ENCODE data around the gene DDR1.
A peak's percentile ranks its signal among the peaks of the same experiment; 100 is the strongest.
"Not testable (repeated sequence)": the region's sequence is repeated elsewhere in the genome, so short reads cannot be mapped to it uniquely, and the experiment has no call there.

DDR1 gene

DNA sequence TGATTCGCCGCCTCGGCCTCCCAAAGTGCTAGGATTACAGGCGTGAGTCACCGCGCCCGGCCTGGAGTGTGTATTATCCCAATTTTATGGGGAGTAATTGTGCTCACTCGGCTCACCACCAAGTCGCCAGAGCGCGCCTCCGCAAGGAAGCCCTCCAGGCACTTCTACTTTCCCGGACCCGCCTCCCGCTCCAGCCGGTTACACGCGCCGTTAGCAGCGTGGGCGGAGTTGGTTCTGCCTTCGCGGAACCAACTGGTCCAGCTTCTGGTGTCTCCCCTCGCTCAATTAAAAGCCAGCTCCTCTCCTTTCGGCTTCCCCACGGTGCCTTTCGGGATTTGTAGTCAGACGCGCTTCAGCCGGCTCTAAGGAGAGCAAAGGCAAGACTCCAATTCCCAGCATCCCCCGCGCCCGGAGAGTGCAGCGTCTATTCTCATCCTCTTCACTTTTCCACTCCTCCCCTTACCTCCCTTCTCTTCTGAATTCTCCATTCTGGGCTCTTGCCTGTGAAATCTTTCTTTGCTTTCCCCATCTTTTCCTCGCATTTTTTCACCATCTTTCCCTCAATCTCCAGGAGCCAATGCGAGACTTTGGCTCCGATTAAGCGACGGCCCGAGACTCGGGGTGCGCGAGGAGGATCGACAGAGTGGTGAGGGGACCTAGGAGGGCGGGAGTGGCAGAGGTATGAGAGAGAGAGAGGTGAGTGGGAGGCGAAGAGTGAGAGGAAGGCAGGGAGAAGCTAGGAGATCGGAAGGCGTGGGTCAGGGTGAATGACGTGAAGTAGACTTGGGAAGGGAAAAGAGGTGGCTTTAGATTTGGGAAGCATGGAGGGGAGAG, 23.7 kb downstream of the DDR1 start, which contains the start of gene GTF2H4:
Gene GTF2H4 (plus strand): TSS at position 450 of the 834 bp plus-strand sequence.
- Mint-ChIP-seq H3K27me3 (no peaks in the 10 kb centered on the region), H3K4me3 (peak within 1 kb of the TSS; percentile 100), H3K4me1 (ENCODE audit: low read depth) (peaks cover 26% of the 10 kb centered on the region), H3K36me3 (peaks cover 6% of the 10 kb centered on the region), H3K27ac (peak within 1 kb of the TSS; percentile 92), H3K9me3 (ENCODE audit: low read depth) (no peaks in the 10 kb centered on the region)

DNA sequence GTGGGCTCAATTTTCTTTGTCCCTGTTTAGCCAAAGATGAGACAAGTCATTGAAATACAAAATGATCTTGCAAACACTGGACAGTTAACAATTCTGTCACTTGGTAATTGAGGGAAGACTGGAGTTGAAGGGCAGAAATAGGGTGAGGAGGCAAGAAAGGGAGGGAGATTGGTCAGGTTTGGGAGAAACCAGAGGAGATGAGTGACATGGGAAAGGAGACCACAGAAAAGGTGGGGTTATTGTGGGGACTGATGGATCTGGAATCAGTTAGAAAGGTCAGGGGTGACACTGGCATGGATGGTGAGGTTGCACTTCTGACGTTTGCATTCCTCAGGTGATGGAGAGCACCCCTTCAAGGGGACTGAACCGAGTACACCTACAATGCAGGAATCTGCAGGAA, 24.4 kb downstream of the DDR1 start:
- H3K9me3 Mint-ChIP-seq (ENCODE audit: low read depth), result no peaks in the 10 kb centered on the region
- peak overlapping the region; percentile 92 for H3K27ac Mint-ChIP-seq
- H3K4me1 Mint-ChIP-seq (ENCODE audit: low read depth), result peaks cover 33% of the 10 kb centered on the region
- no peaks in the 10 kb centered on the region for H3K27me3 Mint-ChIP-seq
- peak overlapping the region; percentile 100 for H3K4me3 Mint-ChIP-seq
- peaks cover 6% of the 10 kb centered on the region for H3K36me3 Mint-ChIP-seq

DNA sequence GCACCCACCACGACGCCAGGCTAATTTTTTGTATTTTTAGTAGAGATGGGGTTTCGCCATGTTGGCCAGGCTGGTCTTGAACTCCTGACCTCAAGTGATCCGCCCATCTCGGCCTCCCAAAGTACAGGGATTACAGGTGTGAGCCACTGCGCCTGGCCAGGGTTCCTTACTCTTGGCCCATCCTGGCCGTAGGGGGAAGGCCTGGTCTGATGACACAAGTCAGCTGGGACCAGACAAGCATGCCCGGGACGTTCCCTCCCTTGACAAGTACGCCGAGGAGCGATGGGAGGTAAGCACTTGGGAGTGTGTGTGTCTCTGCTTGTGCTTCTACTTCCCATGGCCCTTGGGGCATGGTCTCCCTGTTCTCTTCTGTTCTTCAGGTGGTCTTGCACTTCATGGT, 26.2 kb downstream of the DDR1 start:
- not testable (repeated sequence) for H3K4me3 Mint-ChIP-seq; H3K27me3 Mint-ChIP-seq; H3K9me3 Mint-ChIP-seq (ENCODE audit: low read depth); H3K36me3 Mint-ChIP-seq; H3K27ac Mint-ChIP-seq
- peaks cover 44% of the 10 kb centered on the region for H3K4me1 Mint-ChIP-seq (ENCODE audit: low read depth)

DNA sequence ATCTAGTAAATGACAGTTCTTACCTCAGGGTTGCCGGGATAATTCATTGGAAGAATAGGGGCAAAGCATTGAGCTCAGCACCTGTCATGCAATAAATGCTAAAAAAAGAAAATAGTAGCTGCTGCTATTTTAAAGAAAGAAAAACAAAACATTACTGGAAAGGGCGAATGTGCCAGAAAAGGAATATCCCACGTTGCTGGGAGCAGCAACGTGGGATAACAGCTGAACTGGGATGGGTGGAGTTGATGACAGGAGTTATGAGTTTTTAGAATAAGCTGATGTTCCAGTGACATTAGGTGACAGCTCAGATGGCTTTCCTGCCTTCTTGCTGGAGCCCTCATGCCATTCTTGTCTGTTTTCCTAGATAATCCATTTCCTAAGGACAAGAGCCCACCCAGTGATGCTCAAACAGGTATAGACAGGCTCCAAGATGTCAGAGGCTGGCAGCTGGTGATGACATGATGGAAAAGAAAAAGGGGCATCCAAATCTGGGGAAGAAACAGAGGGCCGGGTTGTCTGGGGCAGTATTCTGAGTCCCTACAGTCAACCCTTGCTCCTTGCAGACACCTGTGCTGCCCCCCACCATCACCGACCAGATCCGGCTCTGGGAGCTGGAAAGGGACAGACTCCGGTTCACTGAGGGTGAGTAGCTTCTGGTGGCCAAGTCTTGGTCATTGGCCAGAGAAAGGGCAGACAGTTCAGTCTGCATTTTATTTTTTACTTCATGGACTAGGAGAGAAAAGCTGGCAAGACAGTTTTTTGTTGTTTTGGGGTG, 28.6 kb downstream of the DDR1 start:
- no peaks in the 10 kb centered on the region for H3K27me3 Mint-ChIP-seq
- H3K27ac Mint-ChIP-seq, result peak overlapping the region; percentile 22
- peak overlapping the region; percentile 95 for H3K4me3 Mint-ChIP-seq
- peaks cover 49% of the 10 kb centered on the region for H3K4me1 Mint-ChIP-seq (ENCODE audit: low read depth)
- H3K36me3 Mint-ChIP-seq, result peaks cover 16% of the 10 kb centered on the region
- H3K9me3 Mint-ChIP-seq (ENCODE audit: low read depth), result no peaks in the 10 kb centered on the region

DNA sequence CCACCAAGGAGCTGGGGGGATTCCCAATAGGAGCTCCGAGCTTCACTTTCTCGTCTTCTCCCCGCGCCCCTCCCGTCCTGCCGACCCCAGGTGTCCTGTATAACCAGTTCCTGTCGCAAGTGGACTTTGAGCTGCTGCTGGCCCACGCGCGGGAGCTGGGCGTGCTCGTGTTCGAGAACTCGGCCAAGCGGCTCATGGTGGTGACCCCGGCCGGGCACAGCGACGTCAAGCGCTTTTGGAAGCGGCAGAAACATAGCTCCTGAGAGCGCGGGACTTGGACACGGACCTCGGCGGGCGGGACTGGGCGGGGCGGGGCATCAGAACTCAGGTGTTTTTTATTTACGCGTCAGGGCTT, 29.4 kb downstream of the DDR1 start:
- Mint-ChIP-seq H3K27ac (no peak overlapping the region), H3K4me1 (ENCODE audit: low read depth) (peaks cover 41% of the 10 kb centered on the region), H3K9me3 (ENCODE audit: low read depth) (no peaks in the 10 kb centered on the region), H3K4me3 (peak overlapping the region; percentile 95), H3K36me3 (peaks cover 16% of the 10 kb centered on the region), H3K27me3 (no peaks in the 10 kb centered on the region)

DNA sequence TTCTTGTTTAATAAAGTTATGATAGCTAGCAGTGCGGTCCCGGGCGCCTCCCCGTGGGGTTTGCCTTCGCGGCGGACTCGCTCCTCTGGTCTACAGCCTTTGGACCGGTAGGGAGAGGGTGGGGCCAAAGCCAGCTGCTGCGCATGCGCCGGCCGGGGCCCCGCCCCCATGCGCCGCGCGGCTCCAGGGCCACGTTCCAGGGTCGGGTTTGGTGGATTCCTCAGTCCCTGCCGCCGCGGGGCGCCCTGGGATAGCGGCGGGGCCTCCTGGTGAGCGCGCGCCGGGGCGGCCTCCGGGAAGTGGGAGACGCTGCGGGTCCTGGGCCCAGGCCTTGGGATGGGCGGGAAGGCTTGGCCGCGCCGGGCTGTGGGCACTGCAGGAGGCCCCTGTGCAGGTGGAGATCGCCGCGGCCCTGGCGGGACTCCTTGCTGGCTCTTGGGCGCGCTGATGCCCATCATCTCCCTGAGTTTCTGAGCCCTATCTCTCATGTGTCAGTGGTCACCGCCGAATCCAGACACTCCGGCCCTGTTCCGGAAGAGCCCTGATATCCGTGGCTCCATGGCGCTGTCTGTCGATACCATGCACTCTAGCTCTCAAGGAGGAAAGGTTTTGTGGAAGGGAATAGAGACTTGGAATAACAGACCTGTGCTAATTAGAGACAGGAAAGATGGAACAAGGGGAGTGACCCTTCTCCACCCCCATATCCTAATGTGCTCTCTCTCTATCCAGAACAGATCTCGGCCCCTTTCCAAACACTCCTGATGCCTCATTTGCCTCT, 29.9 kb downstream of the DDR1 start, which contains the start of gene VARS2:
Gene VARS2 (plus strand): TSS at position 163 of the 778 bp plus-strand sequence. CDS start 599 bp downstream, at position 762.
- peaks cover 16% of the 10 kb centered on the region for H3K36me3 Mint-ChIP-seq
- peaks cover 36% of the 10 kb centered on the region for H3K4me1 Mint-ChIP-seq (ENCODE audit: low read depth)
- peak within 1 kb of the TSS; percentile 95 for H3K4me3 Mint-ChIP-seq
- no peaks in the 10 kb centered on the region for H3K27me3 Mint-ChIP-seq
- peak within 1 kb of the TSS; percentile 96 for H3K27ac Mint-ChIP-seq
- no peaks in the 10 kb centered on the region for H3K9me3 Mint-ChIP-seq (ENCODE audit: low read depth)

DNA sequence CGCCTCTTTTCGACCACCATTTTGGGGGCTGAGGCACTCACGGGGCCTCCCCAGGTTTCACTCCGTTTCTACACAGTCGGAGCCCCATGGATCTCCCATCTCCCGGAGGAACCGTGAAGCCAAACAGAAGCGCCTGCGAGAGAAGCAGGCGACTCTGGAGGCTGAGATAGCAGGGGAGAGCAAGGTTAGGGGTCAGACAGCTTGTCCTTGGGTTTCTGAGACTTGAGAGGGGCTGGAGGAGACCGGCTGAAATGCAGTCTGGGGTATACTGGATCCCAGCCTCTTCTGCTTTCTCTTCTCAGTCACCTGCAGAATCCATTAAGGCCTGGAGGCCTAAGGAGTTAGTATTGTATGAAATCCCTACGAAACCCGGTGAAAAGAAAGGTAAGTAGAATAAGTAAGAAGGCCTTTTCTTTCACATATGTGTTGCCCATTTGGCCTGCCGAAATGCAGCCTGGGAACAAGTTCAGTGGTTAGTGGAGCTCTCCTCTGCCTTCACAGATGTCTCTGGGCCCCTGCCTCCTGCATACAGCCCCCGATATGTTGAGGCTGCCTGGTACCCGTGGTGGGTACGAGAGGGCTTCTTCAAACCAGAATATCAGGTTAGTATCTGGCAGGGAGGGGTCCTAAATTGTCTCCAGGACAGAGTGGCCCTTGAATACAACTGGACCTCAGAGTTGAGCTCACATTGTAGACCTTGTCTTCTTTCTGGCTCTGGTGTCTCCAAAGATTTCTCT, 30.7 kb downstream of the DDR1 start:
- Mint-ChIP-seq H3K4me1 (ENCODE audit: low read depth) (peaks cover 36% of the 10 kb centered on the region), H3K27me3 (no peaks in the 10 kb centered on the region), H3K4me3 (peak overlapping the region; percentile 95), H3K27ac (peak overlapping the region; percentile 96), H3K36me3 (peaks cover 18% of the 10 kb centered on the region), H3K9me3 (ENCODE audit: low read depth) (no peaks in the 10 kb centered on the region)

DNA sequence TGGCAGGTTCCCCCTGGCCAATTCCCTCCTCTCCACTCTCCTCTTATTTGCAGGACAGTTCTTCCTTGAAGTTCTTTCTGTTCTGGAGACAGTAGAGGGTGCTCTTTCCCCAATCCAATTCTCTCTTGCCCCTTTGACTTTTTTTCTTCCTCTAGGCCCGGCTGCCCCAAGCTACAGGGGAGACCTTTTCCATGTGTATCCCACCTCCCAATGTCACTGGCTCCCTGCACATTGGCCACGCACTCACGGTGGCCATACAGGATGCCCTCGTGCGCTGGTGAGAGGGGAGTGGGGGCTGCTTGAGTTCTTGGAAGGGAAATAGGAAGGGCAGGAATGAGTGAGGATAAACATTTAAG, 31.2 kb downstream of the DDR1 start:
- H3K36me3 Mint-ChIP-seq, result peaks cover 18% of the 10 kb centered on the region
- peak overlapping the region; percentile 95 for H3K4me3 Mint-ChIP-seq
- peaks cover 36% of the 10 kb centered on the region for H3K4me1 Mint-ChIP-seq (ENCODE audit: low read depth)
- no peaks in the 10 kb centered on the region for H3K9me3 Mint-ChIP-seq (ENCODE audit: low read depth)
- no peaks in the 10 kb centered on the region for H3K27me3 Mint-ChIP-seq
- peak overlapping the region; percentile 96 for H3K27ac Mint-ChIP-seq

DNA sequence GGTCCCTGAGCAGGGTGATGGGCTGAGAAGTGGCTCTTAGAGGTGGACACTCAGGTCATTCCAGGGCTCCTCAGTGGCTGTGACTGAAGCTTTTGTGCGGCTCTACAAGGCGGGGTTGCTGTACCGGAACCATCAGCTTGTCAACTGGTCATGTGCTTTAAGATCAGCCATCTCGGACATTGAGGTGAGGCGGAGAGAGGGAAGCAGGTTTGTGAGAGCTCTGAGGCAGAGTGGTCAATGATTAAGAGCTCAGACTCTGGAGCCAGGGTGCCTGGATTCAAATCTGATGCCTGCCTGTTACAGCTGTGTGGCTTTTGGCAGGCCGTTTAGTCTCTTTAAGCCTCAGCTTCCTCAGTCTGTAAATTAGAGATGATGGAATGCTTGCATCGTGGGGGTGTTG, 32.7 kb downstream of the DDR1 start:
- Mint-ChIP-seq H3K4me1 (ENCODE audit: low read depth) (peaks cover 34% of the 10 kb centered on the region), H3K36me3 (peaks cover 15% of the 10 kb centered on the region), H3K27me3 (no peaks in the 10 kb centered on the region), H3K27ac (no peak overlapping the region), H3K4me3 (peak overlapping the region; percentile 51), H3K9me3 (ENCODE audit: low read depth) (no peaks in the 10 kb centered on the region)

DNA sequence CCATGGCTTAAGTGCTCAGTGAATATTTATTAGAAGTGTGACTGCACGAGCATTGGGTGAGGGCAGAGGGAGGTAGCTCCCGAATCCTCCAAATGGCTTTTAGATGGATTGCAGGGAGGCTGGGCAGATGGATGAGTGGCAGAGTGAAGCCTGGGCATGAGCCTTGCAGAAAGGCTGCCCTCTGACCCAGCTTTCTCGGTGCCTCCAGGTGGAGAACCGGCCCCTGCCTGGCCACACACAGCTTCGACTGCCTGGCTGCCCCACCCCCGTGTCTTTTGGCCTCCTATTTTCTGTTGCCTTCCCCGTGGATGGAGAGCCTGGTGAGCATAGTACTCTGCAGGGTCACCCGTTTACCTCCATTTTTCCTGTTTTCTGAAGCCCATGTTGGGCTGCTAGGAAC, 33.2 kb downstream of the DDR1 start:
- Mint-ChIP-seq H3K4me3 (no peak overlapping the region), H3K27me3 (no peaks in the 10 kb centered on the region), H3K4me1 (ENCODE audit: low read depth) (peaks cover 34% of the 10 kb centered on the region), H3K36me3 (peaks cover 15% of the 10 kb centered on the region), H3K27ac (no peak overlapping the region), H3K9me3 (ENCODE audit: low read depth) (no peaks in the 10 kb centered on the region)

DNA sequence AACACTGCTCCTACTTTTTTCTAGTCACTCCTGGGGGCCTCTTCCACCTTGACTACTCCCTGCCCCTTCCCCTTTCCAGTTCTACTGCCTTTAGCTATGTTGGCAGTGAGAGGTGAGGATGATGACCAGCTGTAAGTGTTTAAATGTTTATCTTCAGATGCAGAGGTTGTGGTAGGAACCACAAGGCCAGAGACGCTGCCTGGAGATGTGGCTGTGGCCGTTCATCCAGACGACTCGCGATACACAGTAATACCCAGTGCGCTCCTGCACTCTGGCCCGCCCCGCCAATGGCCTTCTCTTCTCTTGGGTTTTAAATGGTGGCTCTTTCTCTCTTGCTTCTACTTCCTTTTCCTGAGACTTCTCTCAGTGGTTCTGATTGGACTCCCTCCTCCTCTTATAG, 34.4 kb downstream of the DDR1 start:
- peaks cover 15% of the 10 kb centered on the region for H3K36me3 Mint-ChIP-seq
- no peaks in the 10 kb centered on the region for H3K27me3 Mint-ChIP-seq
- H3K27ac Mint-ChIP-seq, result no peak overlapping the region
- no peaks in the 10 kb centered on the region for H3K9me3 Mint-ChIP-seq (ENCODE audit: low read depth)
- no peak overlapping the region for H3K4me3 Mint-ChIP-seq
- H3K4me1 Mint-ChIP-seq (ENCODE audit: low read depth), result peaks cover 25% of the 10 kb centered on the region

DNA sequence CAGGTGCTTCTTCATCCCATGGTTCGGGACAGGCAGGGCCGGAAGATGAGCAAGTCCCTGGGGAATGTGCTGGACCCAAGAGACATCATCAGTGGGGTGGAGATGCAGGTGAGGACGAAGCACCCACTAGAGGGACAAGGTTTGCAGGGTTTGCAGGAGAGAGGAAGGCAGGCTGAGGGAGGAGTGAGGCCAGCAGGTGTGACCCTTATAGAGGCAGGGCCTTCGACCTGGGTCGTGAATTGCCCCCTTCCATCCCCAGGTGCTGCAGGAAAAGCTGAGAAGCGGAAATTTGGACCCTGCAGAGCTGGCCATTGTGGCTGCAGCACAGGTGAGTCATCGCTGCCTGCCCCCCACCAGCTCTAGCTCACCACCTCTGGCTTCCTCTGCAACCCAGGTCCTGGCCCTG, 38.1 kb downstream of the DDR1 start:
- Mint-ChIP-seq H3K4me3 (no peak overlapping the region), H3K9me3 (ENCODE audit: low read depth) (no peaks in the 10 kb centered on the region), H3K36me3 (peaks cover 12% of the 10 kb centered on the region), H3K4me1 (ENCODE audit: low read depth) (peaks cover 3% of the 10 kb centered on the region), H3K27me3 (no peaks in the 10 kb centered on the region), H3K27ac (no peak overlapping the region)

DNA sequence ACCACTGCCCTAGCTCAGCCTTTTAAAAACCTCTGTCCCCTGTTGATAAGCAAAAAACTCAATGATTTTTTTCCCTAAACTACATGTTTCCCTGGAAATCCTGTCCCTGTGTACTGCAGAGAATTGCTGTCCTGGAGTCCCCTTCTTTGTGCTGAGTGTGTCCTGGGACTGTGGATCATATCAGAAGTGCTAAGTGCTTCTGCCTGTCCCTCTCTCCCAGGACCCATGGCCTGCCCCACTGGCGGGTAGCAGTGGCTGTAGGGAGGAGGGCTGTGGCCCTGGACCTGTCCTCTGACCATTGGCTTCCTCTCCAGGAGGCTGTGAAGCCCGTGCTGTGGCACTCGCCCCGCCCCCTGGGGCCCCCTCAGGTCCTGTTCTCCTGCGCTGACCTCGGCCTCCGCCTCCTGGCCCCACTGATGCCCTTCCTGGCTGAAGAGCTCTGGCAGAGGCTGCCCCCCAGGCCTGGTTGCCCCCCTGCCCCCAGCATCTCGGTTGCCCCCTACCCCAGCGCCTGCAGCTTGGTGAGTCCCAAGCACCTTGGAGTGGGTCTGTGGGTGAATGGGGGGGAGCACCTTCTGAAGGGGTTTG, 39.8 kb downstream of the DDR1 start:
- Mint-ChIP-seq H3K36me3 (peaks cover 16% of the 10 kb centered on the region), H3K27ac (peak overlapping the region; percentile 50)
- not testable (repeated sequence) for H3K9me3 Mint-ChIP-seq (ENCODE audit: low read depth); H3K4me3 Mint-ChIP-seq; H3K27me3 Mint-ChIP-seq; H3K4me1 Mint-ChIP-seq (ENCODE audit: low read depth)

DNA sequence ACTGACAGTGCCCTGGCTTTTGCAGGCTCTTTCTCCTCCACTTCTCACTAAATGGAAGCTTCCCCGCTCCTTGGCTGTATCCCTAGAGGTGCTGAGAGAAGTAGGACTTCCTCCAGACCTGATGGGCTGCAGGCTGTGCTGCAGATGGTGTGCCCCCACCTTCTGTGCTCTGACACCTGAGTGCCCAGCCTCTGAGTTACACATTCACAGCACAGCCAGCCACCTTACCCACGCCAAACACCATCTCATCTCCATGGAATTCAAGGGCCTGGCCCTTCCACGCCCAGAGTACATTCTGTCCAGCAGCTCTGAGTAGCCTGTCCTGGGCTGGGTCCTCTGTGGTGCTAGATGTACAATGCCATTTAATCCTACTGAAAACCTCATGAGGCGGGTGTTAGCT, 42.3 kb downstream of the DDR1 start:
- no peak overlapping the region for H3K27ac Mint-ChIP-seq
- H3K4me3 Mint-ChIP-seq, result no peak overlapping the region
- peaks cover 14% of the 10 kb centered on the region for H3K36me3 Mint-ChIP-seq
- no peaks in the 10 kb centered on the region for H3K4me1 Mint-ChIP-seq (ENCODE audit: low read depth)
- H3K9me3 Mint-ChIP-seq (ENCODE audit: low read depth), result no peaks in the 10 kb centered on the region
- H3K27me3 Mint-ChIP-seq, result no peaks in the 10 kb centered on the region

All from activated naive CD8-positive, alpha-beta T cell (primary cell).